Ramos (cell line): ENCODE measurements around the gene GRIN3A.
"Not testable (repeated sequence)": the region's sequence is repeated elsewhere in the genome, so short reads cannot be mapped to it uniquely, and the experiment has no call there.

ENCODE experiments used
- in situ Hi-C: fragments of 300-500 bp; cut with MboI; formaldehyde crosslinking; loops from one replicate; pipeline ENCODE4 v1.14.3; 2022; ENCODE audit warnings: low sequenced_read_pairs; ENCODE audit not compliant: unreplicated experiment

Gene GRIN3A

DNA sequence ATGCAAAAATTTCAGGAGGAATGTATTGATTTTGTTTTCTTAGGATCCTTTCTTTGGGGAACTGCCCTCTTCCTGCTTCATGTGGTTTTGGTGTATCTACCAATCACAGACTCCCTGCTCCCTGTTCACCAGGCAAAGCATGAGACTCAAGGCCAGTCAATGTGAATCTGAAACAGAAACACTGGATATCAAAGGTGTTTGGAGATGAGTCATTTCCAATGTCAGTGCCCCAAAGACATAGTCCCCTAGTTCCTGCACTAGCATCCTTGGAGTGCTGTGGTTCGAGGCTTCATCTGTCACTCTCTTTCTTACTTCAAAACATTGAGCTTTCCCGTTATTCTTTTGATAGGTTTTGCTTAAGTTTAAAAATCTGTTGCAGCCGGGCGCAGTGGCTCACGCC, 151.8 kb downstream of the GRIN3A start:
- in situ Hi-C loops, result no loop called here

DNA sequence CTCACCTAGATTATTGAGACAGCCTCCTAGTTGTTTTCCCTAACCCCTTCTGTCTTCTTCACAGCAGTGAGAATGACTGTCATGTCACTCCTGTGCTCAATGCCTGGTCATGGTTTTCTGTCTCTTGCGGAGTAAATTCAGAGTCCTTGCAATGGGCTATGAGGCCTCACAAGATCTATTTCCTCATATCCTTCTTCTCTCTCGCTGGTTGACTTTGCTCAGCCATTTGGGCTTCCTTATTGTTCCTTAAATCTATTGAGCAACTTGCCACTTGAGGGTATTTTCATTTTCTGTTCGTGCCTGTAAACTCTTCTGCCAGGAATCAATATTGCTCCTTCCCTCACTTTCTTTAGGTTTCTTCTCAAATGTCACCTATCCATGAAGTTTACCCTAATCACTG, 152.7 kb downstream of the GRIN3A start:
- in situ Hi-C loops, result no loop called here

GRCh38 chr9:101582553-101582952, 155.9 kb downstream of the GRIN3A start:
- in situ Hi-C loops, result no loop called here

- in situ Hi-C loops, result no loop called here
Observed at GRCh38 chr9:101579711-101580545, 158.5 kb downstream of the GRIN3A start.

DNA sequence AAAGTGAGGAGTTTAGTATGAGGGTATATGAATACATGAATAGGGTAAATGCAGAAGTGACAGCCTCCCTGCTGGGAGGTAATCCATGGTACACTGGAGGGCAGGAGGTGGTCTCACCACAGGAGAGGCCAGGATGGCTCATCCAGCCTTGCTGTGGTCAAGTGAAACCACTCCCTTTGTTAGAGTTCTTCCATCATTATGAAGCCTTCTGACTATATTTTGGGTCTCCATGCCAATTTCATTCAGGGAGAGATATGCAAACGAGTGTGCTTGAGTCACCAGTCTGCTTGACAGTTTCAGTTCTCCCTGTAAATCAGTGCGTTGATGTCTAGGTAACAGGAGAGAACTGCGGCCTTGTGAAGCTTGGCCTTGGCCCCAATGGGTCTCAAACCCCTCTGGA, 160.1 kb downstream of the GRIN3A start:
- in situ Hi-C loops, result no loop called here

DNA sequence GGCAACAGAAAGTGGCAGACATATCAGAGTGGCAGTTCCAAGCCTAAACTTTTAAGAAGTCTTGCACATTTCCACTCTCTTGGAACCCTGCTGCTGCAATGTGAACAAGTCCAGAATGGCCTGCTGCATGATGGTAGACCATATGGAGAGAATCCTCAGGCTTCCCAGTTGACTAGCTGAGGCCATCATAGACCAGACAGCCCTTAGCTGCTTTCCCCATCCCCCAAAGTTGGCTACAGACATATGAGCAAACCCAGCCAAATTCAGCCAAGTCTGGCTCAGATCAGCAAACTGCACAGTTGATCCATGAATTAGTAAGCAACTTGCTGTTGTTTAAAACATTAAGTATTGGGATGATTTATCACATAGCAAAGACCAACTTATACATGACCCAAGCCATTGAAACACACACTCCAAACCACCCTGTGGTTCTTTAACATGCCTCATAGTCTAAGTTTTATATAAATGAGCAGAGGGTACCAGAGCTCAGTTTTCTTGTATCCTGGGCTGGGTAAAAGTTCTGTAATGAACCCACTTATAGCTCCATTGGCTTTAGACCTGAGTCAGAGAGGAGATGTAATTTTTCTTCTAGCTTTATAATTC, 163.6 kb downstream of the GRIN3A start:
- in situ Hi-C loops, result no loop called here

- in situ Hi-C loops, result no loop called here
Observed at GRCh38 chr9:101572316-101572715, 166.1 kb downstream of the GRIN3A start.

DNA sequence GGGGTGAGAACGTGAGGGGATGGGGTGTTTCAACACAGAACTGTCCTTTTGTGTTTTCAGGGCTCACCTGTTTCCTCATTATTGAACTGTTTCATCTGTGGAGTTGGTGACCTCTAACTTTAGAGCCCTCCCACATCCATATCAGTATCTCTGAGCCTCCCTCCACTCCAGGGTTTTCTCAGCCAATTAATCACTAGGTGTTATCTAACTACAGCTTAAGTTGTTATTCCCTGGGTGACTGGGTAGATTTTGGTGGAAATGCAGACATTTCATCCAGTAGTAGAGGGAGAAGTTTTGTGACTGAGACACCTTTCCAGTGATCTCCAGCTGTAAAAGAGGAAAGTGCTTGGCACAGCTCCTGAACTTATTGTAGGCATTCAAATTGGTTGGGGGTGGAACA, 167.3 kb downstream of the GRIN3A start:
- in situ Hi-C loops, result no loop called here

DNA sequence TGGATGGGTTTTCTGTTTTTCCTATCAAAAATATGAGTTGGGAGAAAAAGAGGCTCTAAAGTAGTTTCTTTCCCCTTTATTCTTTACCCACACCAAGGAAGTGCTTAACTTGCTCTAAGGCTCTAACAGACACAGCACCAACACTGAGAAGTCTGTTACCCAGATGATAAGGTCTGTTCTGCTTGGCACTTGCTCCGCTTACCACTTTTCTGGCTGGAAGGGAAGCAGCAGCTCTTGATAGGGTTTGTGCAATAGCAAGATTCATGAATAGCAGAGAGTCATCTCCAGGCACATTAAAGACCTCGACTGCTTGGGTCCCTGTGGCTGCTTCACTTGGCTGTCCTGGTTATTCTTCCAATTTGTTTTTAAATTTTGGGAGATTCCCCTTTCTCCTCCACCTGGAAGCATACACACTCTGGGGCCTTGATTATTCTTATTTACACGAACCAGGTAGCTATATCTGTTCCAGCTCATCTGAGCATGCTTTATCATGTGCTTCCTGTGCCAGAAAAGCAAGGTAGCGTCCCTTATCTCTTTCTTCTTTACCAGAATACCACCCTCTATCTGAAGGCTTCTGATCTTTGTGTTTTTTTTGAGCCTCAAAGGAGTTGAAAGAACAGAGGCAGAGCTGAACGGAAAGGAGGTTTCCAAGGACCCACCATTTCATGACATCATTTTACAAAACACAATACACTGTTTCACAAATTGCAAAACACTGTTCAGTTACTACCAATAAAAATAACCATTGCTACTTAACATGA, 168.5 kb downstream of the GRIN3A start:
- in situ Hi-C loops, result no loop called here

GRCh38 chr9:101567725-101568350, 170.6 kb downstream of the GRIN3A start:
- in situ Hi-C loops, result no loop called here

DNA sequence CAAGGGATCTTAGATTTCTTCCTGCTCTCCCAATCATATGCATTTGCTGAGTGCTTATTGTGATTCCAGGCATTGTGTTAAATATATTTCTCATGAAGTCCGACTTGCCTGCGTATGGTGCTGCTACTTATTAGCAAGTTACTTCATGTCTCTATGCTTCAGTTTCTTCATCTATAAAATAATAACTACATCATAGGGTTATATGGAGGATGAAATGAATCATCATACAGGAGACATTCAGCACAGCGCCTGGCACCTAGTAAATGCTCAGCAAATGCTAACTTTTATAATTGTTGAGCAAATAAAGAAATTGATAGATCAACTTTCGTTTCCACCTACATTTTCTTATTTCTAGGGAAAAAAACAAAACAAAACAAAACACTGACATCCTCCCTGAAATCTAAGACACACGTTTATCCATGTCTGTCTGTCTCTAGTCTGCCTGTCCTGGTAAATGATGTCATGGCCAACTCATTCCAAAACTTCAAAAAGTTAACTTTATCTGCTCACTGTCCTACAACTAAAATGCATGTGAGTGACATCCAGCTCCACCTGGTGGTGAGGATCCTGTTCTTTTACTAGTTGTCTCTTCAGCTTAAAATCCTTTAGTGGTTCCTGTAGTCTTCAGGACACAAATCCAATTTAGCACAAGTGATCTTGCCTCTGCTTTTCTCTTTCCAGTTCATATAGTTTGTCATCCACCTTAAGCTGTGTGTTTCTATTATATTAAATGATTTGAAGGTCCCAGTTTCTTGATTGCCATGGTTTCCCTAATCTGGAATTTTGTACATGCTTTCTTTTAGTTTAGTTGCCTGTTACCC, 171.3 kb downstream of the GRIN3A start:
- in situ Hi-C loops, result no loop called here

DNA sequence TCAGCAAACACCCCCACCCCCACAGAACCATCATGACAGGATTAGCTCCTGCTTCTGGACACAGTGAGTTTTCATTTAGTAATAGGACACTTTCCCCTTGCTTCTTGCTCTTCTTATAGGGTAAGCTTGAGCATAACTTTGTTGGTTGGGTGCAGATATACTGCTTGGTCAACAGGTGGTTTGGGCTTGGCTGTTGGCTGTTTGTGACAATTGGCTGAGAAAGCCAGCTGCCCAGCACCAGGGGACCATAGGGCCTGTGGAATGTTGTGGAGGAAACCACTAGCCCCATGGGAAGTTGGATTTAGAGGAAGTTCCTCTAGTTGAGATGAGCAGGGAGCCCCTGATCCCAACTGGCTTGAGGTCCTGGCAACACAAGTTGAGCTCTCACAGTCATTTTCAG, 174.2 kb downstream of the GRIN3A start:
- in situ Hi-C loops, result no loop called here

GRCh38 chr9:101562966-101563365, 175.5 kb downstream of the GRIN3A start:
- in situ Hi-C loops, result no loop called here

- in situ Hi-C loops, result no loop called here
Observed at GRCh38 chr9:101561740-101562139, 176.7 kb downstream of the GRIN3A start.

DNA sequence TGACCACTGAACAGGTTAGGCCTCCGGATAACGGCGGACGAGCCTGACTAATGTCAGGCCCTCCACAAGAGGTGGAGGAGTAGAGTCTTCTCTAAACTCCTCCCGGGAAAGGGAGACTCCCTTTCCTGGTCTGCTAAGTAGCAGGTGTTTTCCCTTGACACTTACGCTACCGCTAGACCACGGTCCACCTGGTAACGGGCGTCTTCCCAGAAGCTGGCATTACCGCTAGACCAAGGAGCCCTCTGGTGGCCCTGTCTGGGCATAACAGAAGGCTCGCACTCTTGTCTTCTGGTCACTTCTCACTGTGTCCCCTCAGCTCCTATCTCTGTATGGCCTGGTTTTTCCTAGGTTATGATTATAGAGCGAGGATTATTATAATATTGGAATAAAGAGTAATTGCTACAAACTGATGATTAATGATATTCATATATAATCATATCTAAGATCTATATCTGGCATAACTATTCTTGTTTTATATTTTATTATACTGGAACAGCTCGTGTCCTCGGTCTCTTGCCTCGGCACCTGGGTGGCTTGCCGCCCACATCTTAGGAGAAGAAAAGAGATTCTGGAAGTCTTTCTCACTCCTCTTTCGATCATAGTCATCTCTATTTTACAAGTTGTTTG, 188.9 kb downstream of the GRIN3A start:
- in situ Hi-C loops, result not testable (repeated sequence)

DNA sequence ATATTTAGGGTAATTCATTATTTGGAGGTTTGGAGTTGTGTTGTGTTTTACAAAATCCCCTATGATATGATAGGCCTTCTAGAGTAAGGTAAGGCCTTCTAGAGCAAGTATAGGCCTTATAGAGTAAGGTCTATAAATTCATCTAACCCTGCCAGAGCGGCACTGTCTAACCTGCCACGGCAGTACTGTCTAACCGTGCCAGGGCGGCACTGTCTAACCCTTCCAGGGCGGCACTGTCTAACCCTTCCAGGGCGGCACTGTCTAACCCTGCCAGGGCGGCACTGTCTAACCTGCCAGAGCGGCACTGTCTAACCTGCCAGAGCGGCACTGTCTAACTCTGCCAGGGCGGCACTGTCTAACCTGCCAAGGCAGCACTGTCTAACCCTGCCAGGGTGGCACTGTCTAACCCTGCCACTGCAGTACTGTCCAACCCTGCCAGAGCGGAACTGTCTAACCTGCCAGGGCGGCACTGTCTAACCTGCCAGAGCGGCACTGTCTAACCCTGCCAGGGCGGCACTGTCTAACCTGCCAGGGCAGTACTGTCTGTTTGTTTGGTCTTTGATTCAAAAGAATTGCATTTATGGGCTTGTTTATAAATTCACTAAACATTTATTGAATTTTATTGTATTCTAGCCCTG, 195.2 kb downstream of the GRIN3A start:
- in situ Hi-C loops, result no loop called here

DNA sequence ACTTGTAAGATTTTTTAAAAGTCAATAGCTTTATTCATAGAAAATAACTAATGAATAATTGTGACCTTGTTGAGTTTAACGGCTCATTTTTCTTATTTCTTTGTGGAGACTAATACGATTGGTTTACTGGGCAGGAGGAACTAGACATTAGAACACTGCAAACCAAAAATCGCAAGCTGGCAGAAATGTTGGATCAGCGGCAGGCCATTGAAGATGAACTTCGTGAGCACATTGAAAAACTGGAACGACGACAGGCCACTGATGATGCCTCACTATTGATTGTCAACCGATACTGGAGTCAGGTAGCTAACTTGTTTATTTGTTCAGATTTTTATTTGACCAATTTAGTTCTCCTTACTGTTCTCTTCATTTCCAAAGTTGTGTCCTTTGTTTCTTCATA, 198.4 kb downstream of the GRIN3A start:
- in situ Hi-C loops, result no loop called here

DNA sequence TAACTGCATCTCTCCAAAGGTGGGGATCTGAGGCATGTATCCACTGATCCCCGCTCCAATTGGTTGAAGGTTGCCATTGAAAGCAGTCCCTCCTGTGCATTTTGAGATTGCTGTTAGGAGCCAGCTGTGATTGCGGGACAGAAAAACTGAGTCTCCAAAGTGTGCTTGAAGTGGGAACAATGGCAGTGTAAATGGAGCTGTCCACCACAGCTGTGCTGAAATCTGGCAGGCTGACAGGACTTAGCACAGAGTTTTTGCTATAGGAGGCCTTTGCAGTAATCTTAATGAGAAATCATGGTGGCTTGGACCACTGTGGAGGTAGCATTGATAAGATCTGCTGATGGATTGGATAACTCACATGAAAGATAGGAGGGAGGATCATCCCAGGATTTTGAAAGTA, 201.5 kb downstream of the GRIN3A start:
- in situ Hi-C loops, result loop anchor here (10.0 kb wide), 1 partner anchor 142 kb away; the partner anchor contains the start of genes MRPL50 and ZNF189

DNA sequence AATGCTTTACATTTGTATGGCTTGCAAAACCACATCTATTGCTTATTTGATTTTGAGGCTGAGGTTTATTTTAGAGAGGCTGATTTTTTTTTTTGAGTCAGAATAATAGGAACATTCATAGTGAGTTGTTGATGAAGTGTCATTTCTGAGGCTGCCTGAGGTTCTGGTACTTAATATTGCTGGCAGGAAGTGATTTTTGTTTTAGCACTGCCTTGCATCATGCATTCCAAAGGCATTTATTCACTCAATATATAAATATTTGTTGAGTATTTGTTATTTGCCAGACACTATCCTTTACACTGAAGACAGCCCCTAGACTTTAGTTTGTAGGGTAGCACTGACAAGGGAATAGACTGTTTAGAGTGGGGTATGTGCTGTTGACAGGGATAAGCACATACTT, 202.1 kb downstream of the GRIN3A start:
- in situ Hi-C loops, result loop anchor here (10.0 kb wide), 1 partner anchor 142 kb away; the partner anchor contains the start of genes MRPL50 and ZNF189
